Esophagus squamous epithelium (tissue), 5 donors: ENCODE measurements around the gene CRYBG1. TPM values are rescaled to one million over a fixed set of nuclear protein-coding genes. Genes with fewer than 3 reads are reported as not detected.

Experiments
- DNase-seq: peaks from one replicate; lab custom pipeline; 2025; lab: John Stamatoyannopoulos, UW
- H3K27ac ChIP-seq, 4 donors: fragments of 200-600 bp; sonication (generic); one replicate each; pipeline ENCODE4 v1.5.1; 2016 to 2019; ENCODE audit warnings: mild to moderate bottlenecking in 1 of 4
- H3K27me3 ChIP-seq, 4 donors: fragments of 200-600 bp; sonication (generic); 1 replicate in 3 of 4; 2 replicates in 1 of 4; pipeline versions ENCODE4 v1.5.1 to v1.6.0; 2017 to 2021; ENCODE audit warnings: antibody characterized with exemption in 1 of 4
- H3K36me3 ChIP-seq, 3 donors: fragments of 200-600 bp; sonication (generic); one replicate each; pipeline ENCODE4 v1.5.1; 2016 to 2019
- H3K4me1 ChIP-seq, 3 donors: fragments of 200-600 bp; sonication (generic); one replicate each; pipeline ENCODE4 v1.5.1; 2017 to 2019
- H3K4me3 ChIP-seq, 4 donors: fragments of 200-600 bp; sonication (generic); 1 replicate in 3 of 4; 2 replicates in 1 of 4; pipeline ENCODE4 v1.5.1; 2016 to 2019; ENCODE audit warnings: mild to moderate bottlenecking in 2 of 4, moderate library complexity in 1 of 4
- H3K9me3 ChIP-seq, 3 donors: fragments of 200-600 bp; sonication (generic); one replicate each; pipeline ENCODE4 v1.5.1; 2016 to 2019
- POLR2A ChIP-seq, 4 donors: fragments of 450-650 bp; IDR thresholded peaks; one replicate each; pipeline ENCODE4 v1.6.1; 2017; ENCODE audit warnings: antibody characterized with exemption in 4 of 4, mild to moderate bottlenecking in 4 of 4, moderate library complexity in 3 of 4
- WGBS, 2 donors: methylation state at CpG; one replicate each; pipeline ENCODE4 v1.1.5; 2018; 5-methylcytosine and 5-hydroxymethylcytosine counted together
- intact Hi-C: fragments of 100-400 bp; cut with DNase I; formaldehyde crosslinking; loops from one replicate; pipeline ENCODE4 v1.15.0; 2022
- total RNA-seq, 4 donors: library from RNA; depleted of rRNA; stranded (reverse); fragments of >200 nt; gene quantifications; one replicate each; pipeline ENCODE4 v1.1.0, GENCODE V29; 2016
- TF ChIP-seq, protein P1 (sequence below), 6 experiments: fragments of 450-650 bp in 4 of 6; fragments of 200-600 bp in 2 of 6; sonication (generic) in 2 of 6; IDR thresholded peaks; one replicate each; pipeline ENCODE4 v1.5.1; 2016 to 2019; ENCODE audit warnings: antibody characterized with exemption in 6 of 6, mild to moderate bottlenecking in 4 of 6, moderate library complexity in 4 of 6
- donor health status: DM: yes; HTN: yes; CAD: no.

CRYBG1 gene
- total RNA-seq, 4 donors from 2014 or later, result 119 to 185 (median 153) TPM

DNA sequence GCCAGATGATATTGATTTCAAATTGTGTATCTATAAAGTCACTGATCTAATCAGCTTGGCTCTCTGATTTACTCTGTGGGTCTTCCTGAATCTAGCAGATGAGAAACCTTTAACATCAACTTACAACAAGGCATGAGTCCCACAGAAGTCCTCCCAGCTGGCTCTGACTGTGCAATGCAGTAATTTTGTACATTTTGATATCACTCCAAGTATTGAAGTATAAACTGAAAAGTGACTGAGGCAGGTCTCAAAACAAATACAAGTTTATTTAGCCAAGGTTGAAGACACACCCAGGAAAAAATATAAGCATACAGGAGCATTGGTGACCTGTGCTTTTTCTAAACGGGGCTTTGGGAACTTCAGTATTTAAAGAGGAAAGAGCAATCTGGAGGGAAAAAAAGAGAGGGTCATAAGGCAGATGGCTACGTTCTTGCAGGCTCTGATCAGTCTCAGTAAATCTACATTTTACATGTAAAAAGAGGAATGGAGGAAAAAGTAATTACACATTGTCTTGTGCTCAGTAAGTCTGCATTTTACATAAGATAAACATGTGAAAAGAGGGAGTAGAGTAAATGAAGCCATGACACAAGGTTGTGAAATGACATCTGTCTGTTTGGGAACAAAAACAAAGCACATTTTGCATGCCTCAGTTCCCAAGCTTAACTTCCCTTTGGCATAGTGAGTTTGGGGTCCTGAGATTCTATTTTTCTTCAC, 59.5 kb downstream of the CRYBG1 start:
- Histone ChIP-seq H3K27ac (no peak overlapping the region), H3K4me3 (no peak overlapping the region), H3K4me1 (peaks cover 0 to 28% (median 4%) of the 10 kb centered on the region in 3 donors), H3K9me3 (no peaks in the 10 kb centered on the region), H3K36me3 (peaks cover 0 to 24% (median 0%) of the 10 kb centered on the region in 3 donors), H3K27me3 (no peaks in the 10 kb centered on the region)
- DNase-seq, result no peak
- intact Hi-C loops, result no loop called here
- 36 to 39% methylated on average over 2 of the region's 2 CpGs for WGBS, 2 donors
- TF ChIP-seq, protein P1, sequence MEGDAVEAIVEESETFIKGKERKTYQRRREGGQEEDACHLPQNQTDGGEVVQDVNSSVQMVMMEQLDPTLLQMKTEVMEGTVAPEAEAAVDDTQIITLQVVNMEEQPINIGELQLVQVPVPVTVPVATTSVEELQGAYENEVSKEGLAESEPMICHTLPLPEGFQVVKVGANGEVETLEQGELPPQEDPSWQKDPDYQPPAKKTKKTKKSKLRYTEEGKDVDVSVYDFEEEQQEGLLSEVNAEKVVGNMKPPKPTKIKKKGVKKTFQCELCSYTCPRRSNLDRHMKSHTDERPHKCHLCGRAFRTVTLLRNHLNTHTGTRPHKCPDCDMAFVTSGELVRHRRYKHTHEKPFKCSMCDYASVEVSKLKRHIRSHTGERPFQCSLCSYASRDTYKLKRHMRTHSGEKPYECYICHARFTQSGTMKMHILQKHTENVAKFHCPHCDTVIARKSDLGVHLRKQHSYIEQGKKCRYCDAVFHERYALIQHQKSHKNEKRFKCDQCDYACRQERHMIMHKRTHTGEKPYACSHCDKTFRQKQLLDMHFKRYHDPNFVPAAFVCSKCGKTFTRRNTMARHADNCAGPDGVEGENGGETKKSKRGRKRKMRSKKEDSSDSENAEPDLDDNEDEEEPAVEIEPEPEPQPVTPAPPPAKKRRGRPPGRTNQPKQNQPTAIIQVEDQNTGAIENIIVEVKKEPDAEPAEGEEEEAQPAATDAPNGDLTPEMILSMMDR (IDR thresholded peaks at IDR 0.05), result no peak
- TF ChIP-seq POLR2A (IDR thresholded peaks at IDR 0.05), result no peak

DNA sequence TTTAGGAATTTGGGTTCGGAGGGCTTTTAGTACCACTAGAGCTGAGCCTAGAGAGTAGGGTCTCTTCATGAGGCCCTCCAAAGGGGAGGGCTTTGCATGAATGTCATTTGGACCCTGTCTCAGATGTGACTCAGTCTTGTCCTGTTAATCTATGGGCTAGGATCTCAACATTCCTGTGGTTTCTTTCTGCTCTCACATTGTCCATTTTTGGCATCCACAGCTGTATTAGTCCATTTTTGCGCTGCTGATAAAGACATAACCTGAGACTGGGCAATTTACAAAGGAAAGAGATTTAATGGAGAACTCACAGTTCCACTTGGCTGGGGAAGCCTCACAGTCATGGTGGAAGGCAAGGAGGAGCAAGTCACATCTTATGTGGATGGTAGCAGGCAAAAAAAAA, 61.0 kb downstream of the CRYBG1 start:
- WGBS, 2 donors, result 88 to 89% methylated on average over 2 of the region's 2 CpGs
- H3K27ac ChIP-seq, result no peak overlapping the region
- intact Hi-C loops, result no loop called here

DNA sequence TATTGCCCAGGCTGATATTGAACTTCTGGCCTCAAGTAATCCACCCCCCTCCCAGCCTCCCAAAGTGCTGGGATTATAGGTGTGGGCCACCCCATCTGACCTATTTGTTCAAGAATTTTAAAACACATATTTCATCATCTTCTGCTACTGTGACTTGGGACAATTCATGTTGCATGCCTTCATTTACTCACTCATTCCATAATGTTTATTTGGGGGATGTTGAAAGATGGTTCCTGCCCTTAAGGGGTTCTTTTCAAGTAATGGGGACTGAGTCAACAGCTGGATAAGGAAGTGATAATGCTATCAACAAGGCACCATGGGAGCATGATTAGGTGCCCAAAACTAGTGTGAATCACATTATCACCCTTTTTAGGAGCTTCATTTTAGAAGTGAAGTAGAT, 62.0 kb downstream of the CRYBG1 start:
- no peak for DNase-seq
- Histone ChIP-seq H3K27me3 (no peaks in the 10 kb centered on the region), H3K36me3 (peaks cover 0 to 45% (median 0%) of the 10 kb centered on the region in 3 donors), H3K27ac (no peak overlapping the region), H3K4me3 (no peak overlapping the region), H3K4me1 (peaks cover 0 to 12% (median 0%) of the 10 kb centered on the region in 3 donors), H3K9me3 (no peaks in the 10 kb centered on the region)
- intact Hi-C loops, result no loop called here
- TF ChIP-seq, protein P1 (IDR thresholded peaks at IDR 0.05), result no peak
- no peak for TF ChIP-seq POLR2A (IDR thresholded peaks at IDR 0.05)

More for the DNA sequence above, 61.0 kb downstream of the CRYBG1 start:
- Histone ChIP-seq H3K9me3 (no peaks in the 10 kb centered on the region), H3K4me1 (peaks cover 0 to 14% (median 0%) of the 10 kb centered on the region in 3 donors), H3K36me3 (peaks cover 0 to 37% (median 0%) of the 10 kb centered on the region in 3 donors), H3K27me3 (no peaks in the 10 kb centered on the region), H3K4me3 (no peak overlapping the region)
- no peak for DNase-seq
- no peak for TF ChIP-seq POLR2A (IDR thresholded peaks at IDR 0.05)
- TF ChIP-seq, protein P1 (IDR thresholded peaks at IDR 0.05), result no peak

DNA sequence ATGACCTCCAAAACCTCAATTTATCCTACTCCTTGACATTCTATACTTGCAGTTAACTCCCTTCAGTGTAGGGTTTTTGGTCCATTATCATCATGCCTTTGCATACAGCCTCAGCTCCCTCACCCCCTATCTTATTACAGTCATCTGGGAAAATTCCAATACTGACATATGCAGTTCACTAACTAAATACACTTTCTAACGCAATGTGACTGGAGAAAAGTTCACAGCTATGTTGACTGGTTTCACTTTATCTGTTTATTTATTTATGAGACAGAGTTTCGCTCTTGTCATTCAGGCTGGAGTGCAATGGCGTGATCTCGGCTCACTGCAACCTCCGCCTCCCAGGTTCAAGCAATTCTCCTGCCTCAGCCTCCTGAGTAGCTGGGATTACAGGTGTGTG, 64.9 kb downstream of the CRYBG1 start:
- Histone ChIP-seq H3K27me3 (no peaks in the 10 kb centered on the region), H3K4me1 (peaks cover 0 to under 1% (median 0%) of the 10 kb centered on the region in 3 donors), H3K27ac (no peak overlapping the region), H3K9me3 (no peaks in the 10 kb centered on the region), H3K4me3 (no peak overlapping the region), H3K36me3 (peaks cover 0 to 36% (median 0%) of the 10 kb centered on the region in 3 donors)
- TF ChIP-seq POLR2A (IDR thresholded peaks at IDR 0.05), result no peak
- TF ChIP-seq, protein P1 (IDR thresholded peaks at IDR 0.05), result no peak
- WGBS, 2 donors, result 80 to 88% methylated on average over 5 of the region's 5 CpGs
- intact Hi-C loops, result no loop called here
- DNase-seq, result no peak

DNA sequence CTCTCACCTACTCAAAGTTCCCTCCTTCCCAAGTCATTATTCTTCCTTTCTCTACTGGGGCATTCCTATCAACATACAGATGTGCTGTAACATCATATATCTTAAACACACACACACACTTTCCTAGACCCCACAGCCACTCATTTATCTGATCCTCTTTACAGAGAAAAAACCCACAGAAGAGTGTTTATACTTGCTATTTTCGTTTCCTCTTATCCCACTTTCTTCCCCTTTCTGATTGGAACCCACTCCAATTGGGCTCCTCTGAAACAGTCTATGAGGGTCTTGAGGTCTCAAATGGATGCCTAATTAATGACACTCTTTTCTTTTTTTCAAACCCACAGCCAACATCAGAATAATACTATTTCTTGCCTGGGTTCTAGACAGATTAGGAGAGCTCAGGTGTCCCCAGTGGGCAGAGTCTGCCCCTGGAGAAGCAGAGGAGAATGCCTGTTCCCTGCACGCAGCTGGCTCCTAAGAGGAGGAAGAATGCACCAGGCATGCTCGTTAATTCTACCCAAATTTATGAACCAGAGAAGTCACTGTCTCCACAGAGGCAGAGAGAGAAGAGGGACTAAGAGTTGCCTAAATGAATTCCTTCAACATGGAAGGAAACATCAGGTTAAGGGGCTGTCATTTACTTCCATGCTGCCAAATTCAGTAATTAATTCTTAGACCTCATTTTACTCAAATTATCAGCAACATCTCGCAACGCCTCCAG, 65.9 kb downstream of the CRYBG1 start:
- Histone ChIP-seq H3K27ac (no peak overlapping the region), H3K4me1 (no peaks in the 10 kb centered on the region), H3K36me3 (peaks cover 0 to 46% (median 0%) of the 10 kb centered on the region in 3 donors), H3K9me3 (no peaks in the 10 kb centered on the region), H3K27me3 (no peaks in the 10 kb centered on the region), H3K4me3 (no peak overlapping the region)
- whole genome bisulfite sequencing, 2 donors, result 61 to 71% methylated on average over 5 of the region's 5 CpGs
- intact Hi-C loops, result no loop called here
- DNase-seq, result no peak
- no peak for TF ChIP-seq POLR2A (IDR thresholded peaks at IDR 0.05)
- TF ChIP-seq, protein P1 (IDR thresholded peaks at IDR 0.05), result no peak
